ENCODE results near the gene FAM168A. TPM values are rescaled to one million over a fixed set of nuclear protein-coding genes. Genes with fewer than 3 reads are reported as not detected.

The FAM168A gene
- total and polyA plus RNA-seq, 10 donors: 2.7 to 33.2 (median 22.7) TPM

GRCh38 chr11:73392108-73393010 lies 205.6 kb downstream of the FAM168A start:
- TF ChIP-seq POLR2AphosphoS5 (IDR thresholded peaks at IDR 0.05) (peak in 1 of 3 donors; percentile 48), POLR2A (IDR thresholded peaks at IDR 0.05) (no peak)
- peak overlapping the region in 4 of 8 donors; percentile 19 to 71 (median 58) for H3K27ac ChIP-seq
- H3K27me3 ChIP-seq (replicated peaks in 1 of 7): no peaks in the 10 kb centered on the region
- H3K4me1 ChIP-seq: peaks cover 18 to 66% (median 42%) of the 10 kb centered on the region in 6 donors
- peaks cover 0 to 87% (median 59%) of the 10 kb centered on the region in 6 donors for H3K36me3 ChIP-seq
- 88 to 92% (median 91%) methylated on average over 21 to 31 of the region's 31 CpGs for WGBS, 5 donors
- H3K4me3 ChIP-seq: no peak overlapping the region
- DNase-seq: peak; percentile 76
- H3K9me3 ChIP-seq: no peaks in the 10 kb centered on the region
- intact Hi-C loops (cut with DNase I; ENCODE audit: low total_unique reads): loop anchor here (5.0 kb wide), 1 partner anchor 40 kb away; no protein-coding TSS in a partner anchor

- H3K27me3 ChIP-seq (replicated peaks in 1 of 7): no peaks in the 10 kb centered on the region
- no peak for DNase-seq
These were observed 206.2 kb downstream of the FAM168A start for GRCh38 chr11:73391665-73392064.

GRCh38 chr11:73390601-73391565 lies 207.0 kb downstream of the FAM168A start:
- peak overlapping the region in 5 of 8 donors; percentile 8 to 99 (median 97) for H3K27ac ChIP-seq
- no peak overlapping the region for H3K4me3 ChIP-seq
- peaks cover 0 to 72% (median 47%) of the 10 kb centered on the region in 6 donors for H3K36me3 ChIP-seq
- peak; percentile 69 for DNase-seq
- WGBS, 5 donors: 93 to 97% (median 96%) methylated on average over 6 to 12 of the region's 12 CpGs
- H3K4me1 ChIP-seq: peaks cover 29 to 81% (median 57%) of the 10 kb centered on the region in 6 donors
- H3K9me3 ChIP-seq: no peaks in the 10 kb centered on the region
- intact Hi-C loops (cut with DNase I; ENCODE audit: low total_unique reads): loop anchor here (5.0 kb wide), 1 partner anchor 39 kb away; no protein-coding TSS in a partner anchor
- H3K27me3 ChIP-seq (replicated peaks in 1 of 7): no peaks in the 10 kb centered on the region
- peak in 1 of 3 donors; percentile 49 for TF ChIP-seq POLR2AphosphoS5 (IDR thresholded peaks at IDR 0.05)
- TF ChIP-seq POLR2A (IDR thresholded peaks at IDR 0.05): no peak

More at GRCh38 chr11:73391665-73392064, 206.2 kb downstream of the FAM168A start:
- H3K4me3 ChIP-seq: no peak overlapping the region
- H3K27ac ChIP-seq: peak overlapping the region in 2 of 8 donors; percentile 71 to 99
- peaks cover 0 to 80% (median 53%) of the 10 kb centered on the region in 6 donors for H3K36me3 ChIP-seq
- no peaks in the 10 kb centered on the region for H3K9me3 ChIP-seq
- peaks cover 21 to 73% (median 49%) of the 10 kb centered on the region in 6 donors for H3K4me1 ChIP-seq
- WGBS, 5 donors: 82 to 97% (median 92%) methylated on average over 10 of the region's 10 CpGs
- TF ChIP-seq, protein P1, sequence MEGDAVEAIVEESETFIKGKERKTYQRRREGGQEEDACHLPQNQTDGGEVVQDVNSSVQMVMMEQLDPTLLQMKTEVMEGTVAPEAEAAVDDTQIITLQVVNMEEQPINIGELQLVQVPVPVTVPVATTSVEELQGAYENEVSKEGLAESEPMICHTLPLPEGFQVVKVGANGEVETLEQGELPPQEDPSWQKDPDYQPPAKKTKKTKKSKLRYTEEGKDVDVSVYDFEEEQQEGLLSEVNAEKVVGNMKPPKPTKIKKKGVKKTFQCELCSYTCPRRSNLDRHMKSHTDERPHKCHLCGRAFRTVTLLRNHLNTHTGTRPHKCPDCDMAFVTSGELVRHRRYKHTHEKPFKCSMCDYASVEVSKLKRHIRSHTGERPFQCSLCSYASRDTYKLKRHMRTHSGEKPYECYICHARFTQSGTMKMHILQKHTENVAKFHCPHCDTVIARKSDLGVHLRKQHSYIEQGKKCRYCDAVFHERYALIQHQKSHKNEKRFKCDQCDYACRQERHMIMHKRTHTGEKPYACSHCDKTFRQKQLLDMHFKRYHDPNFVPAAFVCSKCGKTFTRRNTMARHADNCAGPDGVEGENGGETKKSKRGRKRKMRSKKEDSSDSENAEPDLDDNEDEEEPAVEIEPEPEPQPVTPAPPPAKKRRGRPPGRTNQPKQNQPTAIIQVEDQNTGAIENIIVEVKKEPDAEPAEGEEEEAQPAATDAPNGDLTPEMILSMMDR (IDR thresholded peaks at IDR 0.05 in 8 of 11, conservative IDR thresholded peaks at IDR 0.05 in 3 of 11): no peak
- TF ChIP-seq POLR2A (IDR thresholded peaks at IDR 0.05) (no peak), POLR2AphosphoS5 (IDR thresholded peaks at IDR 0.05) (no peak)
- intact Hi-C loops (cut with DNase I; ENCODE audit: low total_unique reads): loop anchor here (5.0 kb wide), 1 partner anchor 39 kb away; no protein-coding TSS in a partner anchor

GRCh38 chr11:73389916-73390315 lies 208.0 kb downstream of the FAM168A start:
- Histone ChIP-seq H3K4me3 (no peak overlapping the region), H3K27me3 (replicated peaks in 1 of 7) (no peaks in the 10 kb centered on the region), H3K4me1 (peaks cover 39 to 90% (median 67%) of the 10 kb centered on the region in 6 donors), H3K9me3 (no peaks in the 10 kb centered on the region), H3K36me3 (peaks cover 0 to 63% (median 37%) of the 10 kb centered on the region in 6 donors), H3K27ac (peak overlapping the region in 5 of 8 donors; percentile 95 to 99 (median 97))
- TF ChIP-seq POLR2A (IDR thresholded peaks at IDR 0.05) (no peak), POLR2AphosphoS5 (IDR thresholded peaks at IDR 0.05) (no peak)
- TF ChIP-seq, protein P1 (IDR thresholded peaks at IDR 0.05 in 8 of 11, conservative IDR thresholded peaks at IDR 0.05 in 3 of 11): no peak
- WGBS, 5 donors: 62 to 79% (median 72%) methylated on average over 7 of the region's 7 CpGs
- peak; percentile 34 for DNase-seq
- intact Hi-C loops (cut with DNase I; ENCODE audit: low total_unique reads): loop anchor here (5.0 kb wide), 1 partner anchor 38 kb away; no protein-coding TSS in a partner anchor

Data from spleen (tissue), 11 donors.